Astrocyte (in vitro differentiated cells and primary cell): Measurements from ENCODE around the gene TRIM14.

Source experiments
- CTCF ChIP-seq: IDR thresholded peaks from 2 replicates; pipeline ENCODE4 v1.5.1; 2011; ENCODE audit warnings: low read depth, mild to moderate bottlenecking, inconsistent platforms, low read length, moderate library complexity; ENCODE audit not compliant: insufficient read depth
- EZH2 ChIP-seq: IDR thresholded peaks from 2 replicates; pipeline ENCODE4 v1.6.1; 2012; ENCODE audit warnings: mild to moderate bottlenecking, low read length, inconsistent platforms; ENCODE audit not compliant: insufficient read depth

DNA sequence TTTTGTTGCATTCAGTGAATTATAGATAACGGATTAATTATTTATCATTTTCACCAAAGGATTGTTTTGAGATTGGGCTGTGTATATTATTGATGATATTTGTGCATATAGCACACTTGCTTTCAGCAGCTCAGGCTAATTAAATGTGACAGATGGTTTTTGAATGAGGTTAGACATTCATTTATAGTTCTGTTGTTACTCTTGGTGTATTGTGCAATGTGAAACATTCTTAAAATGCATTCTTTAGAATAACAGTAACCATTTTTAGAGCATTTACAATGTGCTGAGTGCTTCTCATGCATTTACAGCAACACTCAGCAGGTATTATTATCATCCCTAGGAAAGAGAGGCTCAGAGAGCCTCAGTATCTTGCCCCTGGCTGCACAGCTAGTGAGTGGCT, 38.7 kb downstream of the TRIM14 start:
- no peak for TF ChIP-seq CTCF
- TF ChIP-seq EZH2: no peak
